Posterior cingulate gyrus (tissue), 11 donors: ENCODE data around the gene HMCN1.
A peak's percentile ranks its signal among the peaks of the same experiment; 100 is the strongest.

Experiments used
- DNase-seq, 10 donors: peaks; one replicate each; pipeline versions ENCODE4 v3.0.0 to v3.0.0-alpha.2; 2020 to 2021; ENCODE audit warnings: mixed read lengths in 3 of 10
- intact Hi-C: fragments of 100-400 bp; cut with DNase I; formaldehyde crosslinking; loops from one replicate; pipeline ENCODE4 v1.15.1; 2023

The HMCN1 gene

GRCh38 chr1:186063091-186063657 is 329.0 kb downstream of the HMCN1 start:
- intact Hi-C loops: no loop called here

GRCh38 chr1:186066411-186066810 is 332.2 kb downstream of the HMCN1 start:
- DNase-seq: no peak
- intact Hi-C loops: no loop called here

More at GRCh38 chr1:186063091-186063657, 329.0 kb downstream of the HMCN1 start:
- DNase-seq: no peak

- intact Hi-C loops: no loop called here
- DNase-seq: no peak
These were observed 339.5 kb downstream of the HMCN1 start for GRCh38 chr1:186073697-186074096.

- no peak for DNase-seq
- intact Hi-C loops: no loop called here
These were observed 341.8 kb downstream of the HMCN1 start for GRCh38 chr1:186076006-186076405.

- intact Hi-C loops: no loop called here
- no peak for DNase-seq
These were observed 344.1 kb downstream of the HMCN1 start for GRCh38 chr1:186078245-186078644.

- no peak for DNase-seq
These were observed 345.0 kb downstream of the HMCN1 start for GRCh38 chr1:186079084-186079684.

GRCh38 chr1:186082235-186082937 is 348.2 kb downstream of the HMCN1 start:
- DNase-seq: peak in 4 of 10 donors; percentile 12 to 43 (median 30)
- intact Hi-C loops: no loop called here

More at GRCh38 chr1:186079084-186079684, 345.0 kb downstream of the HMCN1 start:
- intact Hi-C loops: no loop called here

GRCh38 chr1:186086583-186086982 is 352.4 kb downstream of the HMCN1 start:
- no peak for DNase-seq
- intact Hi-C loops: no loop called here

GRCh38 chr1:186089940-186090339 is 355.7 kb downstream of the HMCN1 start:
- no peak for DNase-seq
- intact Hi-C loops: no loop called here

- intact Hi-C loops: no loop called here
- no peak for DNase-seq
These were observed 357.1 kb downstream of the HMCN1 start for GRCh38 chr1:186091222-186091720.

- intact Hi-C loops: no loop called here
These were observed 359.2 kb downstream of the HMCN1 start for GRCh38 chr1:186093437-186093836.

GRCh38 chr1:186094172-186094571 is 360.0 kb downstream of the HMCN1 start:
- no peak for DNase-seq
- intact Hi-C loops: no loop called here

More at GRCh38 chr1:186093437-186093836, 359.2 kb downstream of the HMCN1 start:
- DNase-seq: no peak

- intact Hi-C loops: no loop called here
- DNase-seq: no peak
These were observed 365.3 kb downstream of the HMCN1 start for GRCh38 chr1:186099336-186100104.

- intact Hi-C loops: no loop called here
- no peak for DNase-seq
These were observed 367.9 kb downstream of the HMCN1 start for GRCh38 chr1:186102107-186102506.

- no peak for DNase-seq
- intact Hi-C loops: no loop called here
These were observed 368.5 kb downstream of the HMCN1 start for GRCh38 chr1:186102547-186103148.

- no peak for DNase-seq
- intact Hi-C loops: no loop called here
These were observed 370.3 kb downstream of the HMCN1 start for GRCh38 chr1:186104459-186104858.

- no peak for DNase-seq
- intact Hi-C loops: no loop called here
These were observed 378.1 kb downstream of the HMCN1 start for GRCh38 chr1:186112280-186112679.

- no peak for DNase-seq
- intact Hi-C loops: no loop called here
These were observed 379.3 kb downstream of the HMCN1 start for GRCh38 chr1:186113461-186113860.

- no peak for DNase-seq
- intact Hi-C loops: no loop called here
These were observed 384.5 kb downstream of the HMCN1 start for GRCh38 chr1:186118724-186119123.

GRCh38 chr1:186122837-186123236 is 388.6 kb downstream of the HMCN1 start:
- no peak for DNase-seq
- intact Hi-C loops: no loop called here

- no peak for DNase-seq
- intact Hi-C loops: no loop called here
These were observed 390.8 kb downstream of the HMCN1 start for GRCh38 chr1:186125035-186125434.
